Neural progenitor cell (in vitro differentiated cells): ENCODE measurements around the gene HACE1.

Experiments
- EZH2 ChIP-seq: fragments of 200-600 bp; sonication (generic); IDR thresholded peaks from 2 replicates; pipeline ENCODE4 v1.6.1; 2017; ENCODE audit warnings: antibody characterized with exemption, mild to moderate bottlenecking, moderate library complexity
- TF ChIP-seq, protein P1 (sequence below): fragments of 200-600 bp; sonication (generic); IDR thresholded peaks from 2 replicates; pipeline ENCODE4 v1.5.1; 2017; ENCODE audit warnings: antibody characterized with exemption, mild to moderate bottlenecking

DNA sequence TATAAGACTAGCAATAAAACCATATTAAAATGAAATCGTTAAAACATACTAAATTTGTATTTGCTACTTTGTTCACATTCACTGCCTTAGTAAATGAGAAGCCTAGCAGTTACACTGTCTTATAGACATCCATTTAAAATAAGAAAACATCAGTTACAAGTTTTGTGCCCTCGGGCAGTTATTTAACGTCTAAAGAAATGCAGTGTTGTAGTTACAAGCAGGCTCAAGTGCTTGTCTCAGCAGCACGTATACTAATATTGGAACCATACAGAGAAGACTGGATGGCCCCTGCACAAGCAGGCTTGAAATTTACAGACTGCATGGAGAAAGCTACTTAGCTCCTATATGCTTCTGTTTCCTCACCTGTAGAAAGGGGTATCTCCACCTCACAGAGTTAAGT, 93.1 kb downstream of the HACE1 start:
- TF ChIP-seq, protein P1, sequence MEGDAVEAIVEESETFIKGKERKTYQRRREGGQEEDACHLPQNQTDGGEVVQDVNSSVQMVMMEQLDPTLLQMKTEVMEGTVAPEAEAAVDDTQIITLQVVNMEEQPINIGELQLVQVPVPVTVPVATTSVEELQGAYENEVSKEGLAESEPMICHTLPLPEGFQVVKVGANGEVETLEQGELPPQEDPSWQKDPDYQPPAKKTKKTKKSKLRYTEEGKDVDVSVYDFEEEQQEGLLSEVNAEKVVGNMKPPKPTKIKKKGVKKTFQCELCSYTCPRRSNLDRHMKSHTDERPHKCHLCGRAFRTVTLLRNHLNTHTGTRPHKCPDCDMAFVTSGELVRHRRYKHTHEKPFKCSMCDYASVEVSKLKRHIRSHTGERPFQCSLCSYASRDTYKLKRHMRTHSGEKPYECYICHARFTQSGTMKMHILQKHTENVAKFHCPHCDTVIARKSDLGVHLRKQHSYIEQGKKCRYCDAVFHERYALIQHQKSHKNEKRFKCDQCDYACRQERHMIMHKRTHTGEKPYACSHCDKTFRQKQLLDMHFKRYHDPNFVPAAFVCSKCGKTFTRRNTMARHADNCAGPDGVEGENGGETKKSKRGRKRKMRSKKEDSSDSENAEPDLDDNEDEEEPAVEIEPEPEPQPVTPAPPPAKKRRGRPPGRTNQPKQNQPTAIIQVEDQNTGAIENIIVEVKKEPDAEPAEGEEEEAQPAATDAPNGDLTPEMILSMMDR: no peak
- no peak for TF ChIP-seq EZH2
